Bronchial epithelial cell (primary cell): ENCODE results near the gene NET1. TPM values are rescaled to one million over a fixed set of nuclear protein-coding genes. Genes with fewer than 3 reads are reported as not detected.

Experiments
- DNase-seq: peaks from one replicate; pipeline ENCODE4 v3.0.0-alpha.2; 2010; ENCODE audit warnings: low read depth
- FAIRE-seq: peaks from 2 replicates; lab custom pipeline; 2011; peaks lifted over from hg19 to GRCh38; lab: Jason Lieb, UNC
- H3K27me3 ChIP-seq: 2 replicates; pipeline ENCODE4 v1.5.1; 2011; ENCODE audit warnings: low read length; ENCODE audit not compliant: control insufficient read depth, insufficient read depth
- H3K36me3 ChIP-seq: 2 replicates; pipeline ENCODE4 v1.5.1; 2011; ENCODE audit warnings: low read length; ENCODE audit not compliant: control insufficient read depth, insufficient read depth
- H3K4me3 ChIP-seq: 2 replicates; pipeline ENCODE4 v1.5.1; 2011; ENCODE audit warnings: mild to moderate bottlenecking, low read depth, low read length, control low read depth
- CTCF ChIP-seq: IDR thresholded peaks from 2 replicates; pipeline ENCODE4 v1.5.1; 2011; ENCODE audit warnings: mild to moderate bottlenecking, moderate library complexity, low read length, control low read depth, inconsistent platforms; ENCODE audit not compliant: insufficient read depth, severe bottlenecking
- total RNA-seq: library from RNA; depleted of rRNA; stranded (reverse); fragments of >200 nt; gene quantifications from 2 replicates; pipeline ENCODE4 v1.2.1, GENCODE V29; 2014

Gene NET1
- total RNA-seq, 1 donor from 2014 or later, result 118 TPM

- no peak for TF ChIP-seq CTCF
- Histone ChIP-seq H3K27me3 (no peaks in the 10 kb centered on the region), H3K36me3 (peaks cover 4% of the 10 kb centered on the region), H3K4me3 (no peak overlapping the region)
- no peak for FAIRE-seq
- no peak for DNase-seq
Measured at GRCh38 chr10:5461203-5461588, 48.8 kb downstream of the NET1 start.

GRCh38 chr10:5461914-5462840 is 49.8 kb downstream of the NET1 start:
- H3K4me3 ChIP-seq, result no peak overlapping the region
- no peaks in the 10 kb centered on the region for H3K36me3 ChIP-seq
- H3K27me3 ChIP-seq, result no peaks in the 10 kb centered on the region
- TF ChIP-seq CTCF, result no peak
- DNase-seq (no peak), FAIRE-seq (no peak)

GRCh38 chr10:5462841-5463293 is 50.5 kb downstream of the NET1 start:
- FAIRE-seq, result no peak

GRCh38 chr10:5464546-5464945 is 52.2 kb downstream of the NET1 start:
- Histone ChIP-seq H3K4me3 (no peak overlapping the region), H3K27me3 (no peaks in the 10 kb centered on the region), H3K36me3 (no peaks in the 10 kb centered on the region)
- FAIRE-seq (no peak), DNase-seq (no peak)
- peak; percentile 14 for TF ChIP-seq CTCF

More at GRCh38 chr10:5462841-5463293, 50.5 kb downstream of the NET1 start:
- Histone ChIP-seq H3K27me3 (no peaks in the 10 kb centered on the region), H3K4me3 (no peak overlapping the region), H3K36me3 (no peaks in the 10 kb centered on the region)
- no peak for TF ChIP-seq CTCF
- DNase-seq, result no peak

GRCh38 chr10:5465976-5466450 is 53.7 kb downstream of the NET1 start:
- no peaks in the 10 kb centered on the region for H3K27me3 ChIP-seq
- no peak for FAIRE-seq
- no peak for DNase-seq
- H3K4me3 ChIP-seq, result no peak overlapping the region
- no peak for TF ChIP-seq CTCF
- H3K36me3 ChIP-seq, result no peaks in the 10 kb centered on the region
